Renal cortical epithelial cell (primary cell): ENCODE measurements around the gene SYNPO2. TPM values are rescaled to one million over a fixed set of nuclear protein-coding genes. Genes with fewer than 3 reads are reported as not detected.
"Not testable (repeated sequence)": the region's sequence is repeated elsewhere in the genome, so short reads cannot be mapped to it uniquely, and the experiment has no call there.

Experiments
- DNase-seq: peaks from one replicate; pipeline ENCODE4 v3.0.0-alpha.2; 2011; ENCODE audit warnings: low read depth
- total RNA-seq: library from RNA; depleted of rRNA; stranded (reverse); fragments of >200 nt; gene quantifications from 2 replicates; pipeline ENCODE4 v1.2.3, GENCODE V29; 2014

Gene SYNPO2
- total RNA-seq, 1 donor from 2014 or later = 1.2 TPM

GRCh38 chr4:118878507-118878906 lies 10.1 kb upstream of the SYNPO2 start:
- not testable (repeated sequence) for DNase-seq

DNA sequence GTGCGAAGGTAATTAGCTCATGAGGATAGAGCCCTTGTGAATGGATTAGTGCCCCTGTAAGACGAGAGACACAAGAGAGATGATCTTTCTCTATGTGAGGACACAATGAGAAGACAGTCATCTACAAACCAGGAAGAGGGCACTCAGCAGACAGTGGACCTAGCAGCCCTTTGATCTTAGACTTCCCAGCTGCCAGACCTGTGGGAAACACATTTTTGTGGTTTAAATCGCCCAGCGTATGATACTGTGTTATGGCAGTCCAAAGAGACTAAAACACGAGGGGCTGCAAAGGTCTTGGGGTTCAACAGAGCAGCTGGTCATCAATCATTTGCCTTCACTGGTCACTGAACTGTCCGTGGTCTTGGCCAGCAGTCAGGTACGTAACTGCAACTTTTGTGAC lies 9.2 kb upstream of the SYNPO2 start:
- DNase-seq = no peak

- no peak for DNase-seq
Observed at GRCh38 chr4:118881512-118882146, 7.0 kb upstream of the SYNPO2 start.

- no peak for DNase-seq
Observed at GRCh38 chr4:118883861-118884260, 4.8 kb upstream of the SYNPO2 start.

- no peak for DNase-seq
Observed at GRCh38 chr4:118884716-118885115, 3.9 kb upstream of the SYNPO2 start.

DNA sequence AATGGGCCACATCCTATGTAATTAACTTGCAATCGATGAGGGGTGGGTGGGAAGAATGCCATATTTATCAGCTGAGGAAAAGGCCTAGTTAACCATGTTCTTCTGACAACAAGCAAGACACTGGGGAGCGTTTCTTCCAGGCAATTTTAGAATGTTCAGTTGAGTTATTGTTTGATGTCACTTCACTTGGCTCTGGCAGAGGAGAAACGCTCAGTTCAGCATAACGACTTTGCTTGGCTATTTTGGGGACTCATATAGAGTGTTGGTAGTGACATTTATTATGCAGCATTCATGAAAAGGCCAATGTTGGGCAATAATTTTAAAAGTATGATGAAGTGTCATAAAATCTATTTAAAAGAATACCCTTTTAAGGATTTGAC lies 648 bp downstream of the SYNPO2 start:
- no peak for DNase-seq

DNA sequence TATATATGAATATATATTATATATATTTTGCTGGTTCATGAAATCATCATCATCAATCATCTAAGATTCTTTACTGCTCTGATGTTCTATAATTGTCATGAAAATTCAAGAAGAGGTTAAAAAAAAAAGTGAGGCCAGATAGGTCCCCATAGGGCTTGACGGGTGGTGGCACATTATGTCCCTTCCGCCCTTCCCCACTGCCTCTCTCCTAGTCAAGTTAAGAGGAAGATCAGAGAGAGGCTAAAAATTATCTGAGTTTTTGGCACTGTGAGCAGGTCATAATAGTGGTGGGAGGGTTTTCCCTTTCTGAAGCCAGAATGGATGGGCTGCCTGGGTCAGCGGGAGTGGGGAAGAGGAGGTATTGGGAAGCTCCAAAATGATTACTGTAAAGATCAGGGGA lies 5.4 kb downstream of the SYNPO2 start:
- DNase-seq = no peak

- DNase-seq = no peak
Observed at GRCh38 chr4:118898221-118898620, 9.6 kb downstream of the SYNPO2 start.

DNA sequence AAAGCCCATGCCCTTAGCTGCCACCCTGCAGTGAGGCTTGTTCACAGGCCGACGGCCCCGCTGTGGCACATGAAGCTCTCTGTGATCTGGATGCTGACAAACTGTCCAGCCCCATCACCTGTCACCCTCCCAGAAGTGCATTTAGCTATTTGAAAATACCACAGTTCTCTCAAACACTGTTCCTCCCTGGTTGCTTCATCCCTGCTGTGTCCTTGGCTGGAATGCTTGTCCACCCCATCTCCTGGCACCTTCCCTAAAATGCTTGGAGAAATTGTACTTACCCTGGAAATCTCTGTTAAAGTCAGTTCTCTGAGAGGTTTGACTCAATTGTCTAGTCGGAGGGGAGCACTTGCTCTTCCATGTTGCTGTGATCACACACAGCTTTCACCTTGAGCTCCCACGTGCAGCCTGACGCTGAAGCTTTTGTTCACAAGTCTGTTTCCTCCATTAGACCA lies 10.1 kb downstream of the SYNPO2 start:
- DNase-seq = no peak

DNA sequence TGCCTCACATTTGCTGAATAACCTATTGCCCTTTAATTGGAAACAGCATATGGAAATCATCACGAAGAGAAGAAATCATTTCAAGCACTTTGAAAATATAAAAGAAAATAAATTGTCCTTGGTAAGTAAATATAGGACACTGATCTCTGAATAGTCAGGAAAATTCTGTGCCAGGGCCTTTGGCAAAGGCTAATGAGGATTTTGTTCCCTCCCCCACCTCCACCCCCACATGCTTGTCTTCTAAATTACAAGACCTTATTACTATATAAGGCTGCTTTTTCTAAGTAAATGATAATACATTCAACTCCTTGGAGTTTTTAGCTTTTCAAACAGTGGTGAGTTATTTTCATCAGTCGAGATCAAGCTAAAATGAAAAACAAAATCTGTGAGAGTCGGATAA lies 15.8 kb downstream of the SYNPO2 start:
- DNase-seq = no peak

GRCh38 chr4:118904935-118905334 lies 16.3 kb downstream of the SYNPO2 start:
- no peak for DNase-seq

- no peak for DNase-seq
Observed at GRCh38 chr4:118905566-118905965, 16.9 kb downstream of the SYNPO2 start.

- no peak for DNase-seq
Observed at GRCh38 chr4:118909173-118909956, 20.7 kb downstream of the SYNPO2 start.

DNA sequence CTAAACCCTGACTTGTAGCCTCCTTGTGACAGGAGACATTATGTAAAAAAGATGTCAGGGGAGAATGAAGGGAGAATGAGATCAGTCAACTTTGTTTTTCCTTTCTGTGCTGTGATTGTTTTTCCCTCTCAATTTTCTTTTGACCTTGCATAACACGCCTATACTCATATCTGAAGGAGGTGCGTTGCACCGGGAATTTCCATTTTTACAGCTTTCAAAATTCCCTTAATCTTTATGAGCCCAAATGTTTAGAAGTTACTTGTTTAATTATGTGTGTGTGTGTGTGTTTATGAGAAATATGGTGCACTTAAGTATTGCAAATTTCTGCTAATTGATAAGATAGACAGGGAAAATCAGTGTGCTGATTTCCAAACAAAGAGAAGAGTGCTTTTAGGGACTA lies 21.6 kb downstream of the SYNPO2 start:
- DNase-seq = no peak

DNA sequence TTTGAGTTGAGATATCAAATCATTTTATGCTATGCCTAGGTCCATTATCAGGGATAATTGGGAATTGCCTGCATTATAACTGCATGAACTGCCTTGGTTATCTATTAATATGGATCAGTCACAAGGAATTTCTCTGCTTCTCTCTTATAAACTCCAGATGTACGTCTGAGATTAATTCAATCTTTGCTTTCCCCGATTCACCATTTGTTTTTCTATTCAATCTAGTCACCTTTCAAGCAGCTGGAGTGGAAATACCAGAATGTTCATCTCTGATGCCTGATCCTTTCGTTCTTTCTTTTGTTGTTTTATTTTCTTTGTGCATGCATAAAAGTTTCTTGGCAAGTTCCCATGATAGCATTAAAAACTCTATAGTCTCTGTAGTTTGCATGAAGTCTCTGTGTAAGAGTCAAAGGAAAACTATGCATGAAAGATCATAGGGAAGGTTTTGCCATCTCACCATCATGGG lies 22.6 kb downstream of the SYNPO2 start:
- no peak for DNase-seq

DNA sequence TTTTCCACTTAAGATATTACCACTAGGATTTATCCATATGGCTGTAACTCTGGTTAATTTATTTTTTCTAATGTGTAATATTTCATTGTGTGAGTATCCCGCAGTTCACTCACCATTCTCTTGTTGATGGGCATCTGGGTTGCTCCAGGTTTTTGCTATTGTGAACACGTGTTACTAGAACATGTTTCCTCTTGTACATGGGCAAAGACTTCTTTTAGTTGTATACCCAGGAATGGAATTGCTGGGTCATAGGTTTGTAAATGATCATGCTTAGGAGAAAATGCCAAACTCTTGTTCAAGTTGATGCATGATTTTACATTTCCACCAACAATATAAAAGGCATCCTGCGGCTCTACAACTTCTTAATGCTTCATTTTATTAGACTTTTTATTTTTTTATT lies 26.8 kb downstream of the SYNPO2 start:
- no peak for DNase-seq

- no peak for DNase-seq
Observed at GRCh38 chr4:118916691-118917289, 28.1 kb downstream of the SYNPO2 start.

- DNase-seq = no peak
Observed at GRCh38 chr4:118917582-118917981, 28.9 kb downstream of the SYNPO2 start.

GRCh38 chr4:118918388-118918787 lies 29.7 kb downstream of the SYNPO2 start:
- DNase-seq = peak; percentile 97

DNA sequence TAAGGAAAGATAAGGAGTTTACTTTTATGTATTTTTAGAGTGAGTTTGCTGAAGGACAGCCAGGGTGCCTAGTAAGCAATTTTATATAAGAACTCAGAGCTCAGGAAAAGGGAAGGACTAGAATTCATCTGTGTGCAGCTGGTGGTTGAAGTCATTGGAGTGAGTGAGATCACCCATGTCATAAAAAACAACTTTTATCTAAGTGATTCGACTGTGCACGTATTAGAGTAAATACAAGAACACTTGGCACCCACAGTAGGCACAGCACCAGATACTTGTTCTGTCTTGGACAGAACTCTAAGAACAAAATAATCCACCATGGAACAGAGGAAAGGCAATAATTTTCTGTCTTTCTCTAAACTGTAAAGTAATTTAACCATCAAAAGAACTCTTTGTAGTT lies 31.6 kb downstream of the SYNPO2 start:
- no peak for DNase-seq

- DNase-seq = no peak
Observed at GRCh38 chr4:118921786-118922185, 33.1 kb downstream of the SYNPO2 start.

- DNase-seq = no peak
Observed at GRCh38 chr4:118923891-118924290, 35.2 kb downstream of the SYNPO2 start.

DNA sequence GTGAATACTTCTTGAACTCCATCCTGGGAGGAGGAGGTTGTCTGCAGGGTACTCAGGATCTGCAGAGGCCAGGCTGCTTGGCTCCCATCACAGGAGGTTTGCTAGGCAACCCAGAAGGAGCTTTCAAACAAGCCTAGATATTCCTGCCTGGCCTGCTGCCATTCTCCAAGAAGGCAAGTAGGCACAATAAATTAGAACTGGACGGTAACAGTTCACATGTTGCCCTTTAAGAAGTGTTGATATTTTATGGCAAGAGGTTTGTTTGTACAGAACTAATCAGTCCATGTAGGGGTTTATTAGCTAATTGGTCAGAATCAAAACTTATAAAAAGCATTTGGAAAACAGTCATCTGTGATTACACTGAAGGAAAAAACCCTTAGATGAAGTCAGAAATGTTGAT lies 39.3 kb downstream of the SYNPO2 start:
- no peak for DNase-seq
